A204.1 (cell line): Measurements from ENCODE around the gene MYL10.

Experiments
- FAIRE-seq: peaks from 2 replicates; lab custom pipeline; 2012; peaks lifted over from hg19 to GRCh38; lab: Jason Lieb, UNC

Gene MYL10

GRCh38 chr7:101565601-101566209 lies 63.4 kb downstream of the MYL10 start:
- FAIRE-seq = no peak

GRCh38 chr7:101564778-101565211 lies 64.3 kb downstream of the MYL10 start:
- FAIRE-seq = no peak

DNA sequence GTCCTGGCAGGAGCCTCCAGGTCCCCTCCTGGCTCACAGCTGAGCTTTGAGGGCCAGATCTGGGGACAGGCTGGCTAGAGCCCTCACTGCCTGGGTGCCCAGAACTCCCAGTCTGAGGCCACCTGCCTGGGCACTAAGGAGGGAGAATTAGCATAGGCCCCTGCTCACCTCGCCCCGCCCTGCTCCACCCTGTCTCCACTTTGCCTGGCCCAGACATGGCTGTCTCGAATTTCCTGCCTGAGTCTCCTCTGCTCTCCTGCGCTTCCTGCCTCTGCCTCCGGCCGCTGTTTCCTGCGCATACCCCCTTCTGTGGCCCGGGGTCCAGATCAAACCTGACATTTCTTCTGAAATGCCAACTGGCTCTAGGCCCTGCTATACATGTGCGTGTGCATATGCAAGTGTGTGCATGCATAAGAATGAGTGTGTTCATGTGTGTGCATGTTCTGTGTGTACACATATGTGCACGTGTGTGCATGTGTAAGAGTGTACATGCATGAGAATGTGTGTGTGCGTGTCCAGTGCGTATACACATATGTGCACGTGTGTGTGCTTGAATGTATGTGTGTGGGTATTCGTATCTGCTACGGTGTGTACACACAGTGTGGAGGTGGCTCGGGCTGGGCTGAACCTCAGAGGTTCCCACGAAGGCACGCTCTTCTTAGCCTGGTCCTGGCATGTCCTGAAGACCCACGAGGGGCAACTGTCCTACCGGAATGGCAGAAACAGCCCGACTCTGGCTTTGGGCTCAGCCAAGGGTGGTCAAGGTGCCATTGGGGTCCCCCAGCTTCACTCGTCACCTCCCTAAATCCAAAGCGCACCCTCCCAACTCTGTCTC lies 64.9 kb downstream of the MYL10 start:
- no peak for FAIRE-seq
